GM21360 (cell line): ENCODE data around the gene STRN3.
"Not testable (repeated sequence)": the region's sequence is repeated elsewhere in the genome, so short reads cannot be mapped to it uniquely, and the experiment has no call there.

Experiments used
- ATAC-seq: cut with Tn5 transposase; IDR thresholded peaks from one replicate; pipeline ENCODE4 v1.9.1; 2021; ENCODE audit warnings: mild to moderate bottlenecking, moderate library complexity; ENCODE audit not compliant: unreplicated experiment

Gene STRN3

GRCh38 chr14:31004007-31004406, 22.2 kb downstream of the STRN3 start:
- not testable (repeated sequence) for ATAC-seq

- no peak for ATAC-seq
Observed at GRCh38 chr14:31003284-31003683, 22.9 kb downstream of the STRN3 start.

GRCh38 chr14:31001339-31001658, 24.9 kb downstream of the STRN3 start:
- ATAC-seq, result no peak

- no peak for ATAC-seq
Observed at GRCh38 chr14:31000629-31001338, 25.4 kb downstream of the STRN3 start.

GRCh38 chr14:30999038-30999773, 27.0 kb downstream of the STRN3 start:
- no peak for ATAC-seq

GRCh38 chr14:30998100-30998706, 28.0 kb downstream of the STRN3 start:
- ATAC-seq, result no peak

- ATAC-seq, result no peak
Observed at GRCh38 chr14:30996892-30997659, 29.1 kb downstream of the STRN3 start.

- ATAC-seq, result no peak
Observed at GRCh38 chr14:30995689-30996088, 30.5 kb downstream of the STRN3 start.

GRCh38 chr14:30994681-30995620, 31.2 kb downstream of the STRN3 start:
- ATAC-seq, result peak; percentile 54

GRCh38 chr14:30993071-30993470, 33.1 kb downstream of the STRN3 start:
- ATAC-seq, result no peak

GRCh38 chr14:30991408-30991807, 34.8 kb downstream of the STRN3 start:
- no peak for ATAC-seq

- no peak for ATAC-seq
Observed at GRCh38 chr14:30990770-30991169, 35.4 kb downstream of the STRN3 start.

- ATAC-seq, result no peak
Observed at GRCh38 chr14:30988509-30988908, 37.7 kb downstream of the STRN3 start.

- ATAC-seq, result no peak
Observed at GRCh38 chr14:30985796-30986195, 40.4 kb downstream of the STRN3 start.

GRCh38 chr14:30983858-30984257, 42.3 kb downstream of the STRN3 start:
- no peak for ATAC-seq

- ATAC-seq, result no peak
Observed at GRCh38 chr14:30982533-30982932, 43.6 kb downstream of the STRN3 start.

GRCh38 chr14:30980980-30981379, 45.2 kb downstream of the STRN3 start:
- ATAC-seq, result no peak

- ATAC-seq, result peak; percentile 69
Observed at GRCh38 chr14:30980106-30980704, 46.0 kb downstream of the STRN3 start.

- no peak for ATAC-seq
Observed at GRCh38 chr14:30977752-30978151, 48.4 kb downstream of the STRN3 start.

- no peak for ATAC-seq
Observed at GRCh38 chr14:30974628-30975027, 51.6 kb downstream of the STRN3 start.
